Muscle of arm (tissue), 12 donors: Measurements from ENCODE around the gene CEBPG. TPM values are rescaled to one million over a fixed set of nuclear protein-coding genes. Genes with fewer than 3 reads are reported as not detected.
A peak's percentile ranks its signal among the peaks of the same experiment; 100 is the strongest.

Source experiments
- DNase-seq: peaks from one replicate; pipeline ENCODE4 v3.0.0-alpha.2; 2013
- polyA plus RNA-seq, 12 donors: library from polyadenylated mRNA; unstranded; fragments of 120-200 nt; gene quantifications; one replicate each; pipeline ENCODE4 v1.2.1, GENCODE V29; 2013; ENCODE audit not compliant: insufficient read length in 12 of 12

Gene CEBPG
- polyA plus RNA-seq, 12 donors: 16.4 to 29.9 (median 20.2) TPM; not detected in 1

DNA sequence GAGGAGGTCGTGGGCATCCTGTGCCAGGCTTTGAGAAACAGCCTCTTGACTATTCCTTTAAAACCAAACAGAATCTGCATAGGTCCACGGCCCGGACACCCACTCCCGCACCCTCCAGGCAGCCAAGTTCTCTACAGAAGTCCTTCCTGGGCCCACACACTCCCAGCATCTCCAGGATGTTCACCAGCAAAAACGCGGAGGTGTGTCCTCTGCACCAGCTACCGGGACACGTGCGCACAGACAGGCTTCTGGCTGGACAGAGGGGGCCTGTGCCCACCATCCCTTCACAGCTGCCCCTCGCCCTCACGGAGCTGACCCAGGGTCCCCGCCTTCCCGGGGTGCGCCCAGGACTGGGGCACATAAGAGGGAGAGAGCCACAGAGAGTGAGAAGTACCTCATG is 44.2 kb downstream of the CEBPG start:
- no peak for DNase-seq

DNA sequence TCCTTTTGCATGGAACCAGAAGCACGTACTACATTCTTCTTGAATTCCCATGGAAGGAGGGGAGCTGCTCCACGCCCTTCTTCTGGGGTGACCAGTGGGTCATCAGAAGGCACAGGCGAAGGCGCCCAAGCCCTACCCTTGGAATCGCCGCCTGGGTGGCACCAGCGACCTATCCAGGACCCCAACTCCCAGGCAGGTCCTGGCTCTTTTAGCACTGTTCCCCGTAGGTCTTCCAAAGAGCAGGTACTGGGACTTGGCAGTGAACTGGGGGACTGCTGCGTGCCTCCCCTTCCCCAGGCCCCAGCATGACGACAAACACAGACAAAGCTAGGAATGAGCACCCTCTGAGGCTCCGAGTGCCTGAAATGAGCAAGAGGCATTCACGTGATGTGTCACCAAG is 45.0 kb downstream of the CEBPG start:
- no peak for DNase-seq

DNA sequence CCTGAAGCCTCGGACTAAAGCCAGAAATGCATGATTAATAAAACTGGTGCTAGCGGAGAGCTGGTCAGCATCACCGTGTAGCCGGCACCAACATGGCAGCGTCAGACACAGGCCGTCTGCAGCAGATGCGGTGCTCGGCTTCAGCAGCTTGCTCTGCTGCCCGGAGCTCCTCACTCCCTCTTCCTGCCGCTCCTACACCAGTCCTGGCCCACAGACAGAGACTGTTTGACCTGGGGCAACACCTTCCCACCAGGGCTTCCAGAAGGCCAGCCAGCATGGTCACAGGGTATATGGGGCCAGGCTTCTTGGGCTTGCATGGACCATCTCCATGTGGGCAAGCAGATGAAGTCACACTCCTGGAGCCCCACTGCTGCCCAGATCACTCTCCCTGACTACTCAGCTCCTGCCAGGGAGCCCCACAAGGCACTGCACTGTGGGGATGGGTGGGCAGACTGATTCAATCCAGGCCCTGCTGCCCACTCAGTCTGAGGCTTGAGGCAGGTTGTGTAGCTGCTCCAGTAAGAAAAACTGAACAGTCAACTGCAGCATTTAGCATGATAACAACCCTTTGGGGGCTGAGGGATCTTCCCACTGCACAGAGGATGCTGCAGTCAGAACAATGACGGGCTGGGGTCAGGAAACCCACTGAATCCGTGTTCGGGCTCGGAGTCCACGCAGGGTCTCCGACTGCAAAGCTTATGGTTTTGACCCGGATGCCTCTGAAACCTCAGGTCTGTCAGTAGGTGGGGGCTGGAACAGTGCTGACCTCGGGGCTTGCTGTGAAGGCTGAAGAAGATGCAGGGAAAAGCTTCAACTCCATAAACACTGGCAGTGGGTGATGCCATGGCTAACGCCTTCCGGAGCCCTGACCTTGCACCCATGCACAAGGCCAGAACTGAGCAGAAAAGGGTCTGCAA is 45.6 kb downstream of the CEBPG start:
- DNase-seq: no peak

GRCh38 chr19:33419788-33420130 is 46.2 kb downstream of the CEBPG start:
- DNase-seq: no peak

DNA sequence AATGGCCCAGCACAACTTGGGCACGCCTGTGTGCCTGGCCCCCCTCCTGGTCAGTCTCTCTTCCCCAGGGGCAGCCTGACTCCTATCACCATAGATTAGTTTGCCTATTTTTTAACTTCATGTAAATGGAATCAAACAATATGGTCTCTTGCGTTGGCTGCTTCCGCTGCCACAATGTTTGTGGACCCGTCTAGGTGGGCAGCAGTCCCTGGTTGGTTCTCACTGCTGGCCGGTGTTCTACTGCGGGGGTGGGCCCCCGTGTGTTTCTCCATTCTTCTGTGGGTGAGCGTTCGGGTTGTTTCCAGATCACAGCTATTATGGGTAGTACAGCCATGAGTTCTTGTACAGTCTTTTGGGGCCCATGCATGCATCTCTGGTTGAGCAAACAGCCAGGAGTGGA is 47.3 kb downstream of the CEBPG start:
- DNase-seq: no peak

GRCh38 chr19:33421368-33421767 is 47.9 kb downstream of the CEBPG start:
- no peak for DNase-seq

DNA sequence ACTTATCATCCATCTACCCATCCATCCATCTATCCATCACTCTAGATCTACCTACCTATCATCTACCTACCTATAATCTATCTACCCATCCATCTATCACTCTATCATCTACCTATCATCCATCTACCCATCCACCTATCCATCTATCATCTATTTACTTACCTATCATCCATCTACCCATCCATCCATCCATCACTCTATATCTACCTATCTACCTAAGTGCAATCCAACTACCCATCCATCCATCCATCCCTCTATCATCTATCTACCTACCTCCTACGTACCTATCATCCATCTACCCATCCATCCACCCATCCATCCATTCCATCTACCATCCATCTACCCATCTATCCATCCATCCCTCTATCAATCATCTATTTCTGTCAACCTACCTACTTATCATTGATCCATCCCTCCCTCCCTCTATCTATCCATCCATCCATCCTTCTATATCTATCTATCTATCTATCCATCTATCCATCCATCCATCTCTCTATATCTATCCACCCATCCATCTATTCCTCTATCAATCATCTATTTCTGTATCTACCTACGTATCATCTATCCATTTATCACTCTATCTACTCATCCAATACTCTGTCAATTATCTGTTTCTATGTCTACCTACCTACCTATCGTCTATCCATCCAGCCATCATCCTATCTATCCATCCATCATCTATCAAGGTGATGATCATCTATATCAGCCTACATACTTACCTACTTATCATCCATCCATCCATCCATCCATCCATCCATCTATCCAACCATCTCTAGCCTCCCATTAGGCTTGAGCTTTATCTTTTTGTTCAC is 49.1 kb downstream of the CEBPG start:
- DNase-seq: no peak

DNA sequence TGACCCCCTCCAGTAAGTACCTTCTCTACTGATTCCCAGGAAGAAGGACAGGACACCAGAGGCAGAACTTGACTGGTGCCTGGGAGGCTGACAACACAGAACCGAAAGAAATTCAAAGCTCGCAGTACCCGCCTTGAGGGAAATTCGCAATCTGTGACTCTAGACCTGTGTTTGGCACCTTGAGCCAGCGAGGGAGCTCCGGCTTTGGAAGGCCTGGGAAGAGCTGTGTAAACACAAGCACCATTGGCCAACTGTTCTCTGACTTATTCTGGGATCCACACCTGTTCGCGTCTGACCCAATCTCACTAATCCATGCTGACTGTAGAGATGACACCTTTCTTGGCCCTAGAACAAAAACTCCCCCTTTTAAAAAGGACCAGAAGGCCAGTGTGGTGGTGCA is 50.7 kb downstream of the CEBPG start:
- no peak for DNase-seq

DNA sequence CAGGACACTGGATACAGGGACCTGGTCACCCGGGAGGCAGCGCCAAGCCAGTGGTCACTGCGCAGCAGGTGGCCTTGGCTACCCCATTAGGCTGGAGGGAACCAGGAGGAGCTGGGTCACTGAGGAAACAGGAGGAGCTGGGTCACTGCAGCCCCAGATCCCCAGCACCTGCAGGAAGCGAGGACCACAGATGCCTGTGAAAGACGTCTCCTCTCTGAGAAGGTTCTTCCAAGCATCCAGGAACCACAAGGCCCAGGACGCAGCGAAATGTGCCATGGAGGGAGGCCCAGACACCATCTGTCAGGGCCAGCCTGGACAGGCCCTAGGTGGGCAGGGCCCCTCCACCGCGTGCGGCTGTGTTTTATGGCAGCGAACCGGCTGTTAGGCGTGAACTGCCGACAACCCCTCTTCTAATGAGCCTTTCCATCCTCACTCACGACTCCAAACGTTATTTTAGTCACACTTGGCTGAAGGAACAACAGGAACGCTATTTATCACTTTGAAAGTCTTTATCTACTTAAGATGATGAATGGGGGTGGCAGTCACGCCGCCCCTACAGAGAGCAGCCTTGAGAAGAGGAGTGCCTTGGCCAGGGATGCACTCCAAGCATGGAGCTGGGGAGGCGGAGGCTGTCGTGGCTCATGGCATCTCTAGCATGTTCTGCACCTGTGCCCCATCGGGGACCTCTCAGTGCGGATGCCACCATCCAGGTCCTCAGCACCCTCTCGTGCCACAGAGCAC is 53.3 kb downstream of the CEBPG start:
- no peak for DNase-seq

GRCh38 chr19:33427801-33428626 is 54.5 kb downstream of the CEBPG start:
- no peak for DNase-seq

GRCh38 chr19:33428627-33429125 is 55.2 kb downstream of the CEBPG start:
- no peak for DNase-seq

- DNase-seq: no peak
Measured at GRCh38 chr19:33429891-33430673, 56.6 kb downstream of the CEBPG start.

DNA sequence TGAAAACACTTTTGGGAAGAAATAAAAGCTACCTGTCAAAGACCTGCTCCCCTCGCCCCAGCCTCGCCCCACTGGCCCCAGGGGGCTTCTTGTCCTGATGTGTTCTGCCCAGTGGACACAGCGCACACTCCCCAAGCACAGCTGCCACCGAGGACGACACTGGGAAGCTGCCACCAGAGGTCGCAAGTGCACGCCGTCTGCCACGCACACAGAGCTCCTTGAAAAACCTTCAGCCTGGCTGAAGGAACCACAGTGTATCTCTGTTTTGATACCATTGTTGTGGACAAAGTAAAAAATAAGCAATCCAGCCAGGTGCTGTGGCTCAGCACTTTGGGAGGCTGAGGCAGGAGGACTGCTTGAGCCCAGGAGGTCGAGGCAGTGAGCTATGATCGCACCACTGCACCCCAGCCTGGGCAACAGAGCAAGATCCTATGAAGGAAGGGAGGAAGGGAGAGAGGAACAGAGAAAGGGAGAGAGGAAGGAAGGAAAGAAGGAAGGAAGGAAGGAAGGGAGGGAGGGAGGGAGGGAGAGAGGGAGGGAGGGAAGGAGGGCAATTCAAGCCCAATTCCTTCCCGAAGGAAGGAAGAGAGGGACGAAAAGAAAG is 57.3 kb downstream of the CEBPG start:
- peak; percentile 75 for DNase-seq

DNA sequence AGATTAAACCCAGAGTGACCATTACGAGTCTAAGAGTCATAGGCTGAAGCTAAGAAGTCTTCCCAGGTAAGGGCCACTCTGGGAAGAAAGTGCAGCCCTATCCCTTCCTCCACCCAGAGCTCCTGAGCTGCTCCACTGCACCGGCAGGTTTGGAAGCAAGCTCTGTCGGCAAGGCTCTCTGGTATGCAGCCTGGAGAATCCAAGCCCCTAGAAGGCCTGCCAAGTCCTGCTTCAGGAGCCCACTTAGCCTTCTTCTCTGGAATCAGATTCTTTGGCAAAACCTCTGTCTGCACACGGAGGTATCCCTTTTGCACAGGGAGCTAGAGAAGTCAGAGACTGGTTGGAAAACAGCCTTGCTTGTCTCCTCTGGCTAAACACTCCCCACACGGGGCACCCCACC is 58.5 kb downstream of the CEBPG start:
- peak; percentile 15 for DNase-seq

Other genes starting within 250 kb of the CEBPG start
- gene WDR88, start 241.6 kb upstream of the CEBPG start, polyA plus RNA-seq: 1 to 10 TPM in 3 of 12 donors, under 1 TPM in 7, not detected in 2; 0.34 to 1.2 (median 0.86) TPM
- gene LRP3, start 179.4 kb upstream of the CEBPG start, polyA plus RNA-seq: 10 to 100 TPM in 11 of 12 donors, not detected in 1; 15.8 to 45.8 (median 20.7) TPM
- gene SLC7A10, start 147.9 kb upstream of the CEBPG start, polyA plus RNA-seq: 10 to 100 TPM in 2 of 12 donors, 1 to 10 TPM in 9, not detected in 1; 4.2 to 14.2 (median 8.1) TPM
- 10 to 100 TPM in 3 of 12 donors, 1 to 10 TPM in 8, not detected in 1; 1.7 to 33.1 (median 4.0) TPM for gene CEBPA, start 71.2 kb upstream of the CEBPG start, polyA plus RNA-seq
- gene PEPD, start 148.1 kb downstream of the CEBPG start, polyA plus RNA-seq: 10 to 100 TPM in 11 of 12 donors, not detected in 1; 33.0 to 73.6 (median 43.2) TPM
- 1 to 10 TPM in 1 of 12 donors, under 1 TPM in 8, not detected in 3; 0.08 to 1.7 (median 0.30) TPM for gene CHST8, start 248.2 kb downstream of the CEBPG start, polyA plus RNA-seq